HG02610 (cell line): ENCODE data around the gene CDH8.

Source experiments
- ATAC-seq: cut with Tn5 transposase; IDR thresholded peaks from one replicate; pipeline ENCODE4 v1.9.1; 2021; ENCODE audit warnings: mild to moderate bottlenecking, moderate library complexity; ENCODE audit not compliant: unreplicated experiment

The CDH8 gene

DNA sequence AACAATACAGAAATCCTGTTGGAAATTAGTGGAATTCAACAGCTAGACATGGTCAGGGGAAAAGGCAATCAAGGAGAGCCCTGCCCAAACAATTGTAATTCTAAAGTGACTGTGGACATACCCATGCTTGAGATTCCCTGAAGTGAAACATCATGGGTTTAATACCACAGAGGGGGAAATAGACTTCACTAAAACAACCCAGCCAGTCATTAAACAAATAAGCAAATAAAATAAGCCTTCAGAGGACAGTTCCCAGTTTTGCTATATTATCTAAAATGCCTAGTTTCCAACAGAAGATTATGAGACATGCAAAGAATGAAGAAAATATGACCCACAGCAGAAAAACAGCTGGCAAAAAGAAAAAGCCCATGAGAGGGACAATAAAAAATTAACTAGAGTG, 376.3 kb downstream of the CDH8 start:
- ATAC-seq: no peak

DNA sequence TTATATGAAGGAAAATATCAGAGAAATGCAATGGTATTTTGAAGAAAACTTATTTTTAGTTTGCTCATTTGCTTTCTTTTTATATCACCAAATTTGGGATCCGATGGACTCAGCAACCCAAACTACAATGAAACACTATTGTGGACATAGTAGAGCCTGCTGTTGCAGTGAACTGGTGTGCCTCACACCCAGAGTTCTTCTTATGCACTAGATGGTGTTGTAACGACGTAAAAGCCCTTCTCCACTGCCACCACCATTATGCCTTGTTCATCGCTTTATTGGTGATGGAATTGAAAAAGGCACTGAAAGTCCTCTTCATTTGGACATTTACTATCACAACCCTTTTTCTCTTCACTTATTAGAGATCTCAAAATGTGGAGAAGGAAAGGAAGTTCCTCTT, 381.3 kb downstream of the CDH8 start:
- ATAC-seq: no peak

DNA sequence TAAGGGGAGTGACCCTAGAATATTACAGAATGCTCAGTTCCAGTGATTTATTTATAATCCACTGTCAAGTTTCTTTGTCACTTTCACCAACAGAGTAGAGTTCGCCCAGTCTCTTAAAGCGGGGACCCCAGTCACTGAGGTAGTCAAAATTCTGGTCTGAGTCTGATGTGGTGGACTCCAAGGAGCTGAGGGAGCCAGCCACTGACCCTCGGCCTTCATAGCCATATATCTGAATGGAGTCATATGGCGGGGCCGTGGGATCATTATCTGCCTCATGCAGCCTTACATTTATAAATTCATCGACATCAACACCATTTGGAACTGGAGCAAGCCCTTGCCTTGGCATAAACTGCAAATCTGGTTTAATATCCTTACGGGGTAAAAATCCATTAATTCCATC, 382.7 kb downstream of the CDH8 start:
- ATAC-seq: no peak

DNA sequence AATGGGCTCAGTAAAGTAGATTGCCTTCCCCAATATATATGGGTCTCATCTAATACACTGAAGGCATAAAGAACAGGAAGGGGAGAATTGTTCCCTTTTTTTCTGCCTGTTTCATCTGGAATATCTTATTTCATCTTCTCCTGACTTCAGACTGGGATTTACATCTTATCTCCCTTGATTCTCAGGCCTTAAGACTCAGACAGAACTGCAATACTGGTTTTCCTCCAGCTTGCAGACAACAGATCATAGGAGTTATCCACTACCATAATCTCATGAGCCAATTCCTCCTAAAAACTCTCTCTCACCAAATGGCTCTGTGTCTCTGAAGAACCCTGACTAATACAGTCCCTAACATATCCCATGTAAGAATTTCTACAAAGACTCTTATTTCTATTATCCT, 390.7 kb downstream of the CDH8 start:
- no peak for ATAC-seq

DNA sequence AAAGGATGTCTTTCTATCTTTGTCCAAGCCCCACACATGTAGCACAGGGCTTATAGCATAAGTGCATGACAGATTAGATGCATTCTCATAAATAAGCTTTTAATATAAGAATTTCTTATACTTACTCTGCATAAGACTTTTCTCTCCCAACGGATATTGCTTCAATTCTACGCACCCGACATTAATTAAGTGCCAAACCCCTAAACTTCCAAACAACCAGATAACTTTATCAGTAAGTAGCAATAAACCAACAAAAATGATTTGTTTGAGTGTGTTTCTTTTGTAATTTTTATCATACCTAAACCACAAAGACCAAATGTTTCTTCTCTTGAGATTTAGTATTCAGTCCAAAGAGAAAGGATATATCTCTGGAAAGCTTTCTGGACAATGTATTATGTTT, 391.5 kb downstream of the CDH8 start:
- ATAC-seq: no peak

DNA sequence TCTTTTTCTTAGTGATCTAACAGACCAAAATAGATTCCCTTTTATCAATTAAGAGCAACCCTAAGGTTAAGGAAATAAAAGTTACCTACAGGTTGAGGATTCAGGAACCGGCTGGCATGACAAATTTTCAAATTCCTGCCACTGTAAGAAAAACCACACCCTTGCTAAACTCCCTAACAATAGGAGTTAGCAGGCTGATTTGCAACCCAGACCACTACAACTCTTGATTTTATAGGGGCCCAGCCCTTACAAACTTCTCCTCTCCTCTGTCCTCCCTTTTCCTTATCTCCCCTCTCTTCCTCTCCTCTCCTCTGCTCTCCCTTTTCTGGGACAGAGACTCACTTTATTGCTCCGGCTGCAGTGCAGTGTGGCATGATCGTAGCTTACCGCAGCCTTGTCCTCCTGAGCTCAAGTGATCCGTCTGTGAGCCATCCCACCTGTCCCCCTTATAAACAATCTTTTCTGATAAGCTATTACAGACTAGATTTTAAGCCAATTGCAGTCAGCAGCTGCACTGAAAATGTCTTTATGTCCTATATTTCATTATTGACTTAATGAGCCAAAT, 418.9 kb downstream of the CDH8 start:
- ATAC-seq: no peak

DNA sequence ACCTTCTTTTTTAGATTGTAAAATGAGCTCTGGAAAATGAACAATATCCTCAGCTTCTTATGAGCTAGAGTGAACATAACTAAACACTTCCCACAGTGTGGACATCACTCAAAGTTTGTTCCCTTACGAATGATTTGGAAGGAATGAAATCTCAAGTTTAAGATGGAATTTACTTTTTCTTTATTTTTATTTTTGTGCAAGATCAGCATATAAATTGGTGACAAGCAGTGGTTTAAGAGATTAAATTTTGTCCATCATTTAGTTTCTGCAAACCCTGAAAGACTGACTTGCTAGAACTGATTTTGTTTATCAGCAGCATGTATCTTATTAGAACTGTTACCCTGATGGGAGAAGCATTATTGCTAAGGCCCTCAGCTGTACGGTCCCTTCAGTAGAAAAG, 420.1 kb downstream of the CDH8 start:
- no peak for ATAC-seq

DNA sequence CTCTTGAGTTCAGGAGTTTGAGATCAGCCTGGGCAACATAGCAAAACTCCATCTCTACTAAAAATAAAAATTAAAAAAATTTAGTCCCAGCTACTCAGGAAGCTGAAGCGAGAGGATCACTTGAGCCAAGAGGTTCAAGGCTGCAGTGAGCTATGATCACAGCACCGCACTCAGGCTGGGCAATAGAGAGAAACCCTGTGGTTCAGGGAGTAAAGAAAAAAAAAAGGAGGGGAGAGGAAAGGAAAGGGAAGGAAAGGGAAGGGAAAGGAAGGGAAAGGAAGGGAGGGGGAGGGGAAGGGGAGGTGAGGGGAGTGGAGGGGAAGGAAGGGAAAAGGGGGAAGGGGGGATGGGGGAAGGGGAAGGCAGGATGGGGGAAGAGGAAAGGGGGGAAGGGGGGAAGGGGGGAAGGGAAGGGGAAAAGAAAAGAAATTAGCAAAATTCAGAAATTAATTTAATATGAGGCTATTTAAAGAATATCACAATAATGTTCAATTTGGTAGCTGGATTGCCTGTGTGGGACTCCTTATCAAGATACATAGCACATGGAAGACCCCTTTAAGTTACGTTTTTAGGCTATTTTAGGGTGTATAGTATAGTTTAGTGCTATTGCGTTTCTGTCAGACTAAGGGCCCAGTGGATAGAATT, 424.3 kb downstream of the CDH8 start:
- no peak for ATAC-seq

DNA sequence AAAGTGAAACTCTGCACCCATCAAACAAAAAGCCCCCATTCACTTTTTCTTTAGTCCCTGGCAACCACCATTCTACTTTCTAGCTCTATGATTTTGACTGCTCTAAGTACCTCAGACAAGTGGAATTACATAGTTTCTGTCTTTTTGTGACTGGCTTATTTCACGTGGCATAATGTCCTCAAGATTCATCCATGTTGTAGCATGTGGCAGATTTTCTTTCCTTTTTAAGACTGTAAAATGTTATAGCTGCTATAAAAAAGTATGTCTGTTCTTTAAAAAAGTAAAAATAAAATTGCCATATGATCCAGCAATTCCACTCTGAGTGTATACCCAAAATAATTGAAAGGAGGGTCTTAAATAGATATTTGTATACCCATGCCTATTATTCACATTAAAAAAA, 429.7 kb downstream of the CDH8 start:
- no peak for ATAC-seq
